ENCODE measurements around the gene BYSL.
A peak's percentile ranks its signal among the peaks of the same experiment; 100 is the strongest.
"Not testable (repeated sequence)": the region's sequence is repeated elsewhere in the genome, so short reads cannot be mapped to it uniquely, and the experiment has no call there.

The BYSL gene

GRCh38 chr6:41939848-41940758 is 18.8 kb downstream of the BYSL start:
- Histone ChIP-seq H3K36me3 (ENCODE audit: low read depth) (peaks cover 30% of the 10 kb centered on the region), H3K9me3 (ENCODE audit: severe bottlenecking) (no peaks in the 10 kb centered on the region), H3K4me1 (ENCODE audit: insufficient read depth, poor library complexity, severe bottlenecking) (peaks cover 16% of the 10 kb centered on the region), H3K27ac (ENCODE audit: poor library complexity, severe bottlenecking) (peak overlapping the region; percentile 85), H3K27me3 (ENCODE audit: insufficient read depth, poor library complexity, severe bottlenecking) (no peaks in the 10 kb centered on the region), H3K4me3 (ENCODE audit: severe bottlenecking) (peak overlapping the region; percentile 88)
- ATAC-seq (ENCODE audit: low read depth) (peak; percentile 9; the same call in 2 of the 3 replicates), DNase-seq (ENCODE audit: low spot score) (no peak)
- TF ChIP-seq CTCF (IDR thresholded peaks at IDR 0.05; ENCODE audit: poor library complexity, severe bottlenecking): no peak

- peak overlapping the region; percentile 85 for H3K27ac ChIP-seq (ENCODE audit: poor library complexity, severe bottlenecking)
- peak overlapping the region; percentile 88 for H3K4me3 ChIP-seq (ENCODE audit: severe bottlenecking)
- H3K36me3 ChIP-seq (ENCODE audit: low read depth): peaks cover 22% of the 10 kb centered on the region
- no peak for DNase-seq (ENCODE audit: low spot score)
- H3K9me3 ChIP-seq (ENCODE audit: severe bottlenecking): no peaks in the 10 kb centered on the region
- TF ChIP-seq CTCF (IDR thresholded peaks at IDR 0.05; ENCODE audit: poor library complexity, severe bottlenecking): no peak
- H3K4me1 ChIP-seq (ENCODE audit: insufficient read depth, poor library complexity, severe bottlenecking): peaks cover 16% of the 10 kb centered on the region
- no peaks in the 10 kb centered on the region for H3K27me3 ChIP-seq (ENCODE audit: insufficient read depth, poor library complexity, severe bottlenecking)
- ATAC-seq (ENCODE audit: low read depth): 0 out of 3 replicates have a peak, but pooled peaks have one; percentile 1
Measured at GRCh38 chr6:41940759-41941279, 19.5 kb downstream of the BYSL start.

GRCh38 chr6:41941280-41942066 is 20.2 kb downstream of the BYSL start, which contains the start of gene CCND3:
TSS of gene CCND3 (minus strand) at chr6:41941808. CDS start at chr6:41941649, 159 bp downstream.
- Histone ChIP-seq H3K4me3 (ENCODE audit: severe bottlenecking) (peak within 1 kb of the TSS; percentile 88), H3K36me3 (ENCODE audit: low read depth) (peaks cover 18% of the 10 kb centered on the region), H3K27me3 (ENCODE audit: insufficient read depth, poor library complexity, severe bottlenecking) (no peaks in the 10 kb centered on the region), H3K27ac (ENCODE audit: poor library complexity, severe bottlenecking) (peak within 1 kb of the TSS; percentile 85), H3K9me3 (ENCODE audit: severe bottlenecking) (no peaks in the 10 kb centered on the region), H3K4me1 (ENCODE audit: insufficient read depth, poor library complexity, severe bottlenecking) (peaks cover 16% of the 10 kb centered on the region)
- TF ChIP-seq CTCF (IDR thresholded peaks at IDR 0.05; ENCODE audit: poor library complexity, severe bottlenecking): no peak
- DNase-seq (ENCODE audit: low spot score) (peak; percentile 94), ATAC-seq (ENCODE audit: low read depth) (peak; percentile 80)

- Histone ChIP-seq H3K9me3 (ENCODE audit: severe bottlenecking) (no peaks in the 10 kb centered on the region), H3K4me3 (ENCODE audit: severe bottlenecking) (peak overlapping the region; percentile 88), H3K27me3 (ENCODE audit: insufficient read depth, poor library complexity, severe bottlenecking) (no peaks in the 10 kb centered on the region), H3K36me3 (ENCODE audit: low read depth) (peaks cover 10% of the 10 kb centered on the region), H3K27ac (ENCODE audit: poor library complexity, severe bottlenecking) (peak overlapping the region; percentile 85), H3K4me1 (ENCODE audit: insufficient read depth, poor library complexity, severe bottlenecking) (peaks cover 16% of the 10 kb centered on the region)
- TF ChIP-seq CTCF (IDR thresholded peaks at IDR 0.05; ENCODE audit: poor library complexity, severe bottlenecking): no peak
- ATAC-seq (ENCODE audit: low read depth): peak; percentile 41
- no peak for DNase-seq (ENCODE audit: low spot score)
Measured at GRCh38 chr6:41942067-41942851, 21.0 kb downstream of the BYSL start.

- Histone ChIP-seq H3K27ac (ENCODE audit: poor library complexity, severe bottlenecking) (peak overlapping the region; percentile 85), H3K4me1 (ENCODE audit: insufficient read depth, poor library complexity, severe bottlenecking) (peaks cover 16% of the 10 kb centered on the region)
- not testable (repeated sequence) for H3K27me3 ChIP-seq (ENCODE audit: insufficient read depth, poor library complexity, severe bottlenecking)
Measured at GRCh38 chr6:41942882-41943281, 21.6 kb downstream of the BYSL start.

More at GRCh38 chr6:41942882-41943281, 21.6 kb downstream of the BYSL start:
- H3K9me3 ChIP-seq (ENCODE audit: severe bottlenecking); ATAC-seq (ENCODE audit: low read depth); DNase-seq (ENCODE audit: low spot score); H3K4me3 ChIP-seq (ENCODE audit: severe bottlenecking); H3K36me3 ChIP-seq (ENCODE audit: low read depth): not testable (repeated sequence)

All from RWPE2 (cell line).